Small intestine (tissue), 7 donors: ENCODE results near the gene PSEN2. TPM values are rescaled to one million over a fixed set of nuclear protein-coding genes. Genes with fewer than 3 reads are reported as not detected.

ENCODE experiments used
- DNase-seq, 2 donors: peaks; one replicate each; pipeline versions ENCODE4 v3.0.0 to v3.0.0-alpha.2; 2013
- FAIRE-seq: peaks from 2 replicates; lab custom pipeline; 2012; peaks lifted over from hg19 to GRCh38; lab: Jason Lieb, UNC
- H3K27ac ChIP-seq, 3 donors: one replicate each; pipeline ENCODE4 v1.5.1; 2013; ENCODE audit warnings: low read length in 2 of 3, mild to moderate bottlenecking in 2 of 3, control low read depth in 1 of 3, inconsistent platforms in 1 of 3, low read depth in 1 of 3, moderate library complexity in 1 of 3
- H3K27me3 ChIP-seq, 3 donors: one replicate each; pipeline ENCODE4 v1.6.1; 2013; ENCODE audit warnings: low read length in 3 of 3, inconsistent platforms in 1 of 3; ENCODE audit not compliant: control insufficient read depth in 3 of 3, insufficient read depth in 3 of 3
- H3K36me3 ChIP-seq, 3 donors: one replicate each; pipeline ENCODE4 v1.6.1; 2013; ENCODE audit warnings: low read length in 3 of 3, inconsistent platforms in 1 of 3, low read depth in 1 of 3, mild to moderate bottlenecking in 1 of 3, moderate library complexity in 1 of 3; ENCODE audit not compliant: control insufficient read depth in 3 of 3, insufficient read depth in 2 of 3
- H3K4me1 ChIP-seq, 3 donors: one replicate each; pipeline ENCODE4 v1.6.1; 2013; ENCODE audit warnings: low read length in 2 of 3, inconsistent platforms in 1 of 3, low read depth in 1 of 3, mild to moderate bottlenecking in 1 of 3, moderate library complexity in 1 of 3; ENCODE audit not compliant: control insufficient read depth in 3 of 3, insufficient read depth in 2 of 3
- H3K4me3 ChIP-seq, 3 donors: one replicate each; pipeline ENCODE4 v1.5.1; 2013; ENCODE audit warnings: low read length in 3 of 3, control low read depth in 1 of 3, inconsistent platforms in 1 of 3, low read depth in 1 of 3, mild to moderate bottlenecking in 1 of 3, moderate library complexity in 1 of 3
- H3K9me3 ChIP-seq, 2 donors: one replicate each; pipeline ENCODE4 v1.6.1; 2013; ENCODE audit warnings: low read depth in 1 of 2, low read length in 1 of 2; ENCODE audit not compliant: control insufficient read depth in 2 of 2, insufficient read depth in 1 of 2
- WGBS, 3 donors: extraction: QIAGEN DNeasy Blood & Tissue Kit; methylation state at CpG; one replicate each; pipeline ENCODE4 v1.1.7; 2013; 5-methylcytosine and 5-hydroxymethylcytosine counted together
- polyA plus RNA-seq, 4 donors: library from polyadenylated mRNA; stranded (reverse) in 3 of 4; unstranded in 1 of 4; fragments of 200-250 nt in 3 of 4; fragments of 120-200 nt in 1 of 4; gene quantifications; one replicate each; pipeline versions ENCODE4 v1.2.1 to v1.2.3, GENCODE V29; 2013
- donor health status: healthy with polysubstance abuse.
- donor health status: control.
- donor health status: control.
- donor health status: Bipolar disorder and iron deficiency.
- donor health status: healthy.

Gene PSEN2
- polyA plus RNA-seq, 4 donors = 13.3 to 19.5 (median 18.4) TPM

DNA sequence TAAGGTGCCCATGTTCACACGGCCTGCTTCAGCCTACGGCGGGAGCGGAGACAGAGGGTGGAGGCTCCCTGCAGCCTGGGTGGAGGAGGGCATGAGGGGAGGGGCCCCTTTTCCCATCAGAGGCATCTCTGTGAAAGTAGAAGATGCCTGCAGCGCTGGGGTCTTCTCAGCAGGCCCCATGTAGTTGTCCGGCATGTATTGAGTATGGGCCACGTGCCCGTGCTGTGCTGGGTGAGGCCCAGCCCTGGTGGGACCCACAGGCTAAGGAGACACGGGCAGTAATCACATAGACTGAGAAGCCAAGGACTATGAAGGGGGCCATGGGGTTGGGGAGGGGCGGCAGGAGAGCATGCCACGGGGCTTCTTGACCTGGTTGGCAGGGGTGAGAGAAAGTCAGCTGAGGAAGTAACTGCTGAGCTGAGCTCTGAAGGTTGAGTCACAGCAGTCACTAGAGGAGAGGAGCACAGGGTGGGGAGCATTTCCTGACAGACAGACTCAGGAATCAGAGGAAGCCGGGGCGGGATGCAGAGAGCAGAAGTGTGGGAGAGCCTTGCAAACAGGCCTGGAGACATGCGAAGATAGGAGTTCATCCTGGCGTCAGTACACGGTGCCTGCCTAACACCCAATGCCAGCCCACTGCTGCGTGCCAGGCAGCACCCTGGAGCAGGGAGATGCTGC lies 21.6 kb downstream of the PSEN2 start:
- no peak for DNase-seq
- no peaks in the 10 kb centered on the region for H3K27me3 ChIP-seq
- no peaks in the 10 kb centered on the region for H3K9me3 ChIP-seq
- H3K36me3 ChIP-seq = peaks cover 0 to 65% (median 4%) of the 10 kb centered on the region in 3 donors
- no peak overlapping the region for H3K4me3 ChIP-seq
- H3K27ac ChIP-seq = no peak overlapping the region
- no peaks in the 10 kb centered on the region for H3K4me1 ChIP-seq
- no peak for FAIRE-seq
- WGBS, 3 donors = 89 to 94% (median 90%) methylated on average over 17 of the region's 17 CpGs

- Histone ChIP-seq H3K4me3 (no peak overlapping the region), H3K36me3 (peaks cover 3 to 64% (median 4%) of the 10 kb centered on the region in 3 donors), H3K4me1 (no peaks in the 10 kb centered on the region), H3K27ac (no peak overlapping the region), H3K27me3 (no peaks in the 10 kb centered on the region), H3K9me3 (no peaks in the 10 kb centered on the region)
- 78 to 90% (median 80%) methylated on average over 8 of the region's 8 CpGs for WGBS, 3 donors
- no peak for FAIRE-seq
- DNase-seq = no peak
Observed at GRCh38 chr1:226892524-226892875, 22.1 kb downstream of the PSEN2 start.

DNA sequence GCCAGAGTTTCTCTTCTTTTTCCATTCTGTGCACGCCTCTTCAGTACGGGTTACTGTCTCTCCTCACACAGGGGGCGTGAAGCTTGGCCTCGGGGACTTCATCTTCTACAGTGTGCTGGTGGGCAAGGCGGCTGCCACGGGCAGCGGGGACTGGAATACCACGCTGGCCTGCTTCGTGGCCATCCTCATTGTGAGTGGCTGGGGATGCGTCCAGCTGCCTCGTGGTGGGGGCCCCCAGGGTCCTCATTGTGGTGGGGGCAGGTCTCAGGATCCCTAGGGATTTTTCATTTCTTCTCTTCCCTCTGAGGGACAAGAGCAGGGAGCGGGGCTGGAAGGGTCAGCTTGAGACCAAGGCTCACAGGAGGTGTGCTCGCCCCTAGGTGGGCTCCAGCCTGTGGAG lies 23.5 kb downstream of the PSEN2 start:
- Histone ChIP-seq H3K4me3 (no peak overlapping the region), H3K36me3 (peaks cover 3 to 60% (median 4%) of the 10 kb centered on the region in 3 donors), H3K27ac (no peak overlapping the region), H3K4me1 (no peaks in the 10 kb centered on the region), H3K9me3 (no peaks in the 10 kb centered on the region), H3K27me3 (no peaks in the 10 kb centered on the region)
- 91 to 98% (median 93%) methylated on average over 13 of the region's 13 CpGs for WGBS, 3 donors
- DNase-seq = no peak
- FAIRE-seq = no peak

DNA sequence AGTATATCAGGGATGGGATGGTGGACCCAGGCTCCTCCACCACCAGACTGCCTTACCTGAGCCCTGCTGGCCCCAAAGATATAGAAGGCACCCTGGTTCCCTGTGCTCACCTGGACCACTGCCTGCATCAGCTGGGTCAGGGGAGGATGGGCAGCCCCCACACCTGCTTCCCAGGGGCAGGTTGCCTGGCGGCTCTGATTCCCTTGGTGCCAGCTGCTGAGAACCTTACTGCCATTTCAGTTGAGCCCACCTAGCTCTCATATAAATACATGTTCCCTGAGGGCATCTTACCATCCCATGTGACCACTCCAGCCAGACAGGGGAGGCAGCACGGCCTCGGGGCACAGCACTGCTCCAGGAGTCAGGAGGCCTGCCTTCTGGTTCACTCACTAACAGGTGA lies 24.4 kb downstream of the PSEN2 start:
- 90 to 98% (median 94%) methylated on average over 3 of the region's 3 CpGs for WGBS, 3 donors
- Histone ChIP-seq H3K4me3 (no peak overlapping the region), H3K27me3 (no peaks in the 10 kb centered on the region), H3K4me1 (no peaks in the 10 kb centered on the region), H3K36me3 (peaks cover 3 to 58% (median 4%) of the 10 kb centered on the region in 3 donors), H3K9me3 (no peaks in the 10 kb centered on the region), H3K27ac (no peak overlapping the region)
- no peak for DNase-seq
- FAIRE-seq = no peak

GRCh38 chr1:226895644-226896043 lies 25.2 kb downstream of the PSEN2 start:
- peaks cover 6 to 57% (median 8%) of the 10 kb centered on the region in 3 donors for H3K36me3 ChIP-seq
- FAIRE-seq = no peak
- 77 to 81% (median 78%) methylated on average over 11 of the region's 11 CpGs for WGBS, 3 donors

DNA sequence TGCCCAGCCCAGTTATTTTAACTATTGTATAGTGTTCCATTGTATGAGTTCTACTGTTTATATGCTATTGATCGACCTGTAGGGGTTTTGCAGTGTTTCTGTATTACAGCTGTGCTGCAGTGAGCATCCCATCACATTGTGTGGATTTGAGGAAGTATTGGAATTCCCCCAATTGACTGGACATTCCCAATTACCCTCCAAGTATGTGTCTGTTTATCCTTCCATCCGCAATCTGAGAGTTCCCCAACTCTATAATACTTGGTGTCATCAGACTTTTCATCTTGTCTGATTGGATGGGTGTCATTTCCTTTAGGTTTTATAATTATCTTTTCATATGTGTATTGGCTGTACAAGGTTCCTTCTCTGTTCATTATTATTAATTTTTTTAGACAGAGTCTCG lies 27.8 kb downstream of the PSEN2 start:
- Histone ChIP-seq H3K27me3 (no peaks in the 10 kb centered on the region), H3K36me3 (peaks cover 6 to 36% (median 7%) of the 10 kb centered on the region in 3 donors), H3K27ac (no peak overlapping the region), H3K4me3 (no peak overlapping the region), H3K9me3 (no peaks in the 10 kb centered on the region), H3K4me1 (no peaks in the 10 kb centered on the region)
- WGBS, 3 donors = 87 to 96% (median 95%) methylated on average over 3 of the region's 3 CpGs
- no peak for FAIRE-seq
- no peak for DNase-seq

More at GRCh38 chr1:226895644-226896043, 25.2 kb downstream of the PSEN2 start:
- H3K4me3 ChIP-seq = no peak overlapping the region
- H3K9me3 ChIP-seq = no peaks in the 10 kb centered on the region
- no peaks in the 10 kb centered on the region for H3K27me3 ChIP-seq
- no peak for DNase-seq
- no peaks in the 10 kb centered on the region for H3K4me1 ChIP-seq
- H3K27ac ChIP-seq = no peak overlapping the region

GRCh38 chr1:226901421-226901820 lies 31.0 kb downstream of the PSEN2 start:
- H3K27me3 ChIP-seq = no peaks in the 10 kb centered on the region
- no peaks in the 10 kb centered on the region for H3K9me3 ChIP-seq
- peaks cover 6 to 9% (median 8%) of the 10 kb centered on the region in 3 donors for H3K36me3 ChIP-seq
- FAIRE-seq = no peak
- H3K4me1 ChIP-seq = no peaks in the 10 kb centered on the region
- no peak overlapping the region for H3K27ac ChIP-seq
- DNase-seq = no peak
- H3K4me3 ChIP-seq = no peak overlapping the region
- 76 to 89% (median 80%) methylated on average over 4 of the region's 4 CpGs for WGBS, 3 donors

GRCh38 chr1:226902601-226903000 lies 32.2 kb downstream of the PSEN2 start:
- Histone ChIP-seq H3K36me3 (peaks cover 2 to 9% (median 8%) of the 10 kb centered on the region in 3 donors), H3K27me3 (no peaks in the 10 kb centered on the region), H3K27ac (no peak overlapping the region), H3K9me3 (no peaks in the 10 kb centered on the region), H3K4me1 (no peaks in the 10 kb centered on the region), H3K4me3 (no peak overlapping the region)
- no peak for FAIRE-seq
- no peak for DNase-seq
- 74 to 82% (median 80%) methylated on average over 4 of the region's 4 CpGs for WGBS, 3 donors
